IMR-90 (cell line): ENCODE measurements around the gene MEF2C. TPM values are rescaled to one million over a fixed set of nuclear protein-coding genes. Genes with fewer than 3 reads are reported as not detected.

Experiments
- ATAC-seq: fragments of 200-7000 bp; cut with Tn5 transposase; 2 replicates; pipeline ENCODE4 v1.9.1; 2020; ENCODE audit warnings: low read depth, mild to moderate bottlenecking, moderate library complexity
- BruUV-seq: library from RNA; stranded (reverse); fragments of 400-500 nt; replicated peaks from 2 replicates; lab custom pipeline; 2021; lab: Mats Ljungman, UMichigan
- CTCF ChIA-PET: fragments of 300-600 bp; formaldehyde crosslinking; extraction: SDS; loops from one replicate; lab custom pipeline; 2021; ENCODE audit warnings: antibody characterized with exemption; lab: Yijun Ruan, JAX
- POLR2A ChIA-PET: fragments of 300-600 bp; sonication (Branson Sonifier 250); formaldehyde crosslinking; loops from one replicate; lab custom pipeline; 2022; ENCODE audit warnings: antibody characterized with exemption; ENCODE audit not compliant: unreplicated experiment; lab: Charles Lee
- DNase-seq: peaks from one replicate; pipeline ENCODE4 v3.0.0; 2013
- H2AFZ ChIP-seq: replicated peaks from 2 replicates; pipeline ENCODE3; 2013; ENCODE audit warnings: low read length, mild to moderate bottlenecking; ENCODE audit not compliant: poor library complexity
- H2AK5ac ChIP-seq: 2 replicates; pipeline ENCODE4 v1.6.1; 2013; ENCODE audit warnings: low read depth, low read length, inconsistent platforms
- H2AK9ac ChIP-seq: replicated peaks from 2 replicates; pipeline ENCODE3; 2013; ENCODE audit warnings: mild to moderate bottlenecking, low read depth, low read length, moderate library complexity; ENCODE audit not compliant: poor library complexity
- H2BK120ac ChIP-seq: 2 replicates; pipeline ENCODE4 v1.6.1; 2013; ENCODE audit warnings: low read depth, low read length, inconsistent platforms
- H2BK15ac ChIP-seq: 3 replicates; pipeline ENCODE4 v1.6.1; 2013; ENCODE audit warnings: low read depth, low read length, inconsistent platforms
- H2BK20ac ChIP-seq: 2 replicates; pipeline ENCODE4 v1.6.1; 2013; ENCODE audit warnings: low read depth, mild to moderate bottlenecking, inconsistent platforms, low read length, moderate library complexity
- H2BK5ac ChIP-seq: 2 replicates; pipeline ENCODE4 v1.6.1; 2013; ENCODE audit warnings: mild to moderate bottlenecking, low read depth, low read length, inconsistent platforms; ENCODE audit not compliant: poor library complexity, severe bottlenecking
- H3K14ac ChIP-seq: replicated peaks from 2 replicates; pipeline ENCODE4 v1.6.1; 2013; ENCODE audit warnings: low read depth, low read length, inconsistent platforms
- H3K18ac ChIP-seq: 2 replicates; pipeline ENCODE4 v1.6.1; 2013; ENCODE audit warnings: low read depth, low read length, control low read depth
- H3K23ac ChIP-seq: 2 replicates; pipeline ENCODE4 v1.6.1; 2013; ENCODE audit warnings: low read depth, low read length, inconsistent platforms
- H3K27ac ChIP-seq: 2 replicates; pipeline ENCODE4 v1.5.1; 2013; ENCODE audit warnings: mild to moderate bottlenecking, control low read depth, low read length; ENCODE audit not compliant: insufficient read depth
- H3K27me3 ChIP-seq: 2 replicates; pipeline ENCODE4 v1.6.1; 2013; ENCODE audit warnings: low read length; ENCODE audit not compliant: control insufficient read depth, insufficient read depth
- H3K36me3 ChIP-seq: 2 replicates; pipeline ENCODE4 v1.6.1; 2013; ENCODE audit warnings: low read length, mixed read lengths; ENCODE audit not compliant: control insufficient read depth, insufficient read depth
- H3K4ac ChIP-seq: 2 replicates; pipeline ENCODE4 v1.6.1; 2013; ENCODE audit warnings: low read depth, low read length, inconsistent platforms
- H3K4me1 ChIP-seq: 2 replicates; pipeline ENCODE4 v1.6.1; 2013; ENCODE audit warnings: low read length, mixed read lengths; ENCODE audit not compliant: control insufficient read depth, insufficient read depth
- H3K4me2 ChIP-seq: 2 replicates; pipeline ENCODE4 v1.6.1; 2013; ENCODE audit warnings: low read depth, mild to moderate bottlenecking, control low read depth, low read length, moderate library complexity
- H3K4me3 ChIP-seq: 2 replicates; pipeline ENCODE4 v1.5.1; 2013; ENCODE audit warnings: low read depth, mild to moderate bottlenecking, control low read depth, low read length, moderate library complexity; ENCODE audit not compliant: insufficient read depth
- H3K56ac ChIP-seq: 2 replicates; pipeline ENCODE4 v1.6.1; 2013; ENCODE audit warnings: low read length, inconsistent platforms; ENCODE audit not compliant: insufficient read depth; ENCODE audit errors: extremely low read depth
- H3K79me1 ChIP-seq, 2 experiments: 2 replicates each; pipeline ENCODE4 v1.6.1; 2013; ENCODE audit warnings: low read length in 2 of 2, inconsistent platforms in 1 of 2, low read depth in 1 of 2
- H3K9ac ChIP-seq: 2 replicates; pipeline ENCODE4 v1.6.1; 2013; ENCODE audit warnings: low read depth, low read length, control low read depth
- H3K9me1 ChIP-seq: 2 replicates; pipeline ENCODE4 v1.6.1; 2013; ENCODE audit warnings: low read length, inconsistent platforms; ENCODE audit not compliant: insufficient read depth
- H3K9me3 ChIP-seq: 2 replicates; pipeline ENCODE4 v1.6.1; 2013; ENCODE audit warnings: low read length; ENCODE audit not compliant: control insufficient read depth, insufficient read depth
- H4K20me1 ChIP-seq: 2 replicates; pipeline ENCODE4 v1.6.1; 2013; ENCODE audit warnings: low read length, inconsistent platforms; ENCODE audit not compliant: insufficient read depth
- H4K5ac ChIP-seq: 2 replicates; pipeline ENCODE4 v1.6.1; 2013; ENCODE audit warnings: mild to moderate bottlenecking, low read depth, low read length, control low read depth
- H4K8ac ChIP-seq, 2 experiments: 2 replicates each; pipeline ENCODE4 v1.6.1; 2013; ENCODE audit warnings: low read depth in 2 of 2, low read length in 2 of 2, control low read depth in 1 of 2, inconsistent platforms in 1 of 2
- H4K91ac ChIP-seq: 2 replicates; pipeline ENCODE4 v1.6.1; 2013; ENCODE audit warnings: low read depth, low read length, inconsistent platforms; ENCODE audit not compliant: insufficient read depth
- CEBPB ChIP-seq: IDR thresholded peaks from 2 replicates; pipeline ENCODE4 v1.6.1; 2012; ENCODE audit warnings: low read depth, low read length, improper control_type of control experiment
- ELK1 ChIP-seq: fragments of 150-350 bp; IDR thresholded peaks from 2 replicates; pipeline ENCODE4 v1.6.1; 2016; ENCODE audit warnings: low read depth, mild to moderate bottlenecking, low read length, moderate library complexity, borderline replicate concordance
- POLR2A ChIP-seq: IDR thresholded peaks from 2 replicates; pipeline ENCODE4 v1.6.1; 2012; ENCODE audit warnings: mild to moderate bottlenecking, low read depth, low read length
- dilution Hi-C: fragments of 300-500 bp; cut with HindIII; formaldehyde crosslinking; loops from one replicate; pipeline ENCODE4 v1.14.3; 2018; ENCODE audit warnings: low sequenced_read_pairs; ENCODE audit not compliant: unreplicated experiment
- in situ Hi-C: fragments of 300-500 bp; cut with MboI; formaldehyde crosslinking; loops from 3 replicates; pipeline ENCODE4 v1.14.3; 2019; ENCODE audit warnings: low sequenced_read_pairs, inconsistent platforms, mixed read lengths
- intact Hi-C: fragments of 100-400 bp; cut with micrococcal nuclease; formaldehyde crosslinking; loops from 2 replicates; pipeline ENCODE4 v1.10.0; 2022
- polyA plus RNA-seq, 3 experiments: library from polyadenylated mRNA; depleted of rRNA; stranded (reverse); fragments of >200 nt; gene quantifications; 2 replicates each; pipeline ENCODE4 v1.2.3, GENCODE V29; 2012; ENCODE audit warnings: low replicate concordance in 1 of 3
- total RNA-seq: library from RNA; depleted of rRNA; stranded (reverse); fragments of >200 nt; gene quantifications from 2 replicates; pipeline ENCODE4 v1.2.3, GENCODE V29; 2012

MEF2C gene
- total and polyA plus RNA-seq, 2 of the 4 experiments (the other 2 are of a cell fraction), result 1.5 to 6.8 TPM

GRCh38 chr5:88700121-88700520 is 182.9 kb downstream of the MEF2C start:
- no peak overlapping the region for H3K14ac ChIP-seq
- no peak overlapping the region for H3K9ac ChIP-seq
- TF ChIP-seq CEBPB (no peak), POLR2A (no peak), ELK1 (no peak)
- no peak overlapping the region for H3K4ac ChIP-seq
- no peaks in the 10 kb centered on the region; the same call in 1 of the 2 replicates for H3K4me1 ChIP-seq
- ChIA-PET CTCF (no interaction called here), POLR2A (no interaction called here)
- no peak overlapping the region for H3K4me2 ChIP-seq
- no peak overlapping the region for H3K18ac ChIP-seq
- in situ Hi-C loops, result no loop called here
- no peak overlapping the region for H3K56ac ChIP-seq
- no peak overlapping the region for H3K23ac ChIP-seq
- H4K91ac ChIP-seq, result no peak overlapping the region
- H3K27ac ChIP-seq, result no peak overlapping the region
- no peak overlapping the region for H4K5ac ChIP-seq
- H3K27me3 ChIP-seq, result peaks cover 16% of the 10 kb centered on the region
- H2AFZ ChIP-seq, result no peak overlapping the region
- H2BK120ac ChIP-seq, result no peak overlapping the region
- no peaks in the 10 kb centered on the region for H3K36me3 ChIP-seq
- BruUV-seq, result no TSS peak
- H3K9me3 ChIP-seq, result no peaks in the 10 kb centered on the region
- ATAC-seq (no peak), DNase-seq (no peak)
- H2BK5ac ChIP-seq, result no peak overlapping the region
- no peaks in the 10 kb centered on the region for H3K9me1 ChIP-seq
- H4K8ac ChIP-seq, result no peak overlapping the region
- no peak overlapping the region for H2BK20ac ChIP-seq
- H2BK15ac ChIP-seq, result no peak overlapping the region
- no peak overlapping the region for H3K4me3 ChIP-seq
- no peaks in the 10 kb centered on the region for H3K79me1 ChIP-seq
- H2AK5ac ChIP-seq, result no peak overlapping the region
- dilution Hi-C loops, result no loop called here
- intact Hi-C loops, result no loop called here
- H2AK9ac ChIP-seq, result no peak overlapping the region
- H4K20me1 ChIP-seq, result no peaks in the 10 kb centered on the region
